NCI-H510A (cell line): ENCODE measurements around the gene GNB1.
A peak's percentile ranks its signal among the peaks of the same experiment; 100 is the strongest.

Experiments
- DNase-seq: peaks from one replicate; lab custom pipeline; 2025; lab: John Stamatoyannopoulos, UW

GNB1 gene

GRCh38 chr1:1825217-1825616 is 65.7 kb downstream of the GNB1 start:
- DNase-seq: no peak

GRCh38 chr1:1819762-1820161 is 71.1 kb downstream of the GNB1 start:
- DNase-seq: no peak

- no peak for DNase-seq
Observed at GRCh38 chr1:1817221-1817620, 73.7 kb downstream of the GNB1 start.

- DNase-seq: no peak
Observed at GRCh38 chr1:1815606-1816281, 75.1 kb downstream of the GNB1 start.

- no peak for DNase-seq
Observed at GRCh38 chr1:1809489-1809888, 81.4 kb downstream of the GNB1 start.

GRCh38 chr1:1808206-1808605 is 82.7 kb downstream of the GNB1 start:
- no peak for DNase-seq

GRCh38 chr1:1806890-1807289 is 84.0 kb downstream of the GNB1 start:
- no peak for DNase-seq

- DNase-seq: no peak
Observed at GRCh38 chr1:1804301-1804700, 86.6 kb downstream of the GNB1 start.

GRCh38 chr1:1802871-1803270 is 88.0 kb downstream of the GNB1 start:
- no peak for DNase-seq

GRCh38 chr1:1799716-1800115 is 91.2 kb downstream of the GNB1 start:
- DNase-seq: no peak

- DNase-seq: no peak
Observed at GRCh38 chr1:1797731-1798341, 93.1 kb downstream of the GNB1 start.

- DNase-seq: no peak
Observed at GRCh38 chr1:1796466-1796865, 94.4 kb downstream of the GNB1 start.

- no peak for DNase-seq
Observed at GRCh38 chr1:1794999-1795398, 95.9 kb downstream of the GNB1 start.

GRCh38 chr1:1793481-1794244 is 97.2 kb downstream of the GNB1 start:
- no peak for DNase-seq

GRCh38 chr1:1788646-1789431 is 102.0 kb downstream of the GNB1 start:
- DNase-seq: peak; percentile 32

- DNase-seq: no peak
Observed at GRCh38 chr1:1788136-1788535, 102.8 kb downstream of the GNB1 start.

GRCh38 chr1:1786836-1787605 is 103.9 kb downstream of the GNB1 start:
- DNase-seq: no peak

- DNase-seq: no peak
Observed at GRCh38 chr1:1785666-1786065, 105.2 kb downstream of the GNB1 start.

GRCh38 chr1:1784933-1785332 is 106.0 kb downstream of the GNB1 start:
- no peak for DNase-seq

- DNase-seq: no peak
Observed at GRCh38 chr1:1783320-1783719, 107.6 kb downstream of the GNB1 start.

- peak; percentile 92 for DNase-seq
Observed at GRCh38 chr1:1782399-1783221, 108.3 kb downstream of the GNB1 start.
